Measurements from ENCODE around the gene IRX2.

The IRX2 gene

DNA sequence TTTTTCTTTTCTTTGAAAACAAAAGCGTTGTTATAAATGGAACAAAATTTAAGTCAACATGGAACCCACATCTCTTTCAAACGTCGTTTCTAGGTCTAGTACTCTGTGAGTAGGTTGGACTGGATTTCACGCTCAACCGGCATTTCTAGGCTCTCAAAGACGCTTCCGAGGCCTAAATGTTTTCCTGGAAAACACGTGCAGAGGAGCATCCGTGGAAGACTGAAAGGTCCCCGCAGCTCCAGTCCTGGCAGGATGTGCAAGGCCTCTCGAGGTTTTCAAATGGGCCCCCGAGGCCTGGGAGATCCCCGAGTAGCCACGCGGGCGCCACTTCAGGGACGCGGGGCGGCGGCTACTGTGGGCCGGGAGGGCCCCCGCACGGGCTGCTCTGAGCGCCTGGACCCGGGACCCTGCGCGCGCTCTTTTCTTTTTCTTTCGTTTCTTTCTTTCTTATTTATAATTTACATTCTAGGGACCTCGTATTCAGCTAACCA, 4.2 kb upstream of the IRX2 start:
- DNase-seq: no peak

DNA sequence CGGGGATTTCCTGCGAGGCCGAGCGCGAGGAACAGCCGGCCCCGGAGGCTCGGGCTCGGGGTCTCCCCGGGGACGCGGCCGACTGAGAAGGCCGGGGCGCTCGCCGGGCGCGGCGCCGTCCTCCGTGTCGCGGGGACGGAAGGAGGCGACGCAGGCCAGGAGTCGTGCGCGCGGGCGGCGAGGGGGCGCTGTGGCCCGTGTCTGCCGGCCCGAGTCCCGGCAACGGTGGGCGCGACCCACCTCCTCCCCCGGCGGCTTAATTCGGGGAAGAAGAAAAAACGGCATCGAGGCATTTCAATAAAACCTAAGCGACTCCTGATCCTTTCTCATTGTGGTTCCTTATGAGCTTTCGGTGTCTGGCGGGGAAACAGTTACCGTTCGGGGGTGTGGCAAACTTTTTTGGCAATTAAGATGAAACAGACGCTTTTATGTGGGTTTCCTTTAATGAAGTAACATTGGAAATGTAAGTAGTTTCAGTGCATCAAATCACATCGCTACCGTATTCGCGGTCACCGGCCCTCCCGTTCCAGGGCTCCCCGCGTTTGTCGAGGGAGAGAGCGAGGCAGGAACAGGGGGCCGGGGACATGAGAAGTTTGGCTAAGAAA, 3.7 kb upstream of the IRX2 start:
- DNase-seq: no peak

DNA sequence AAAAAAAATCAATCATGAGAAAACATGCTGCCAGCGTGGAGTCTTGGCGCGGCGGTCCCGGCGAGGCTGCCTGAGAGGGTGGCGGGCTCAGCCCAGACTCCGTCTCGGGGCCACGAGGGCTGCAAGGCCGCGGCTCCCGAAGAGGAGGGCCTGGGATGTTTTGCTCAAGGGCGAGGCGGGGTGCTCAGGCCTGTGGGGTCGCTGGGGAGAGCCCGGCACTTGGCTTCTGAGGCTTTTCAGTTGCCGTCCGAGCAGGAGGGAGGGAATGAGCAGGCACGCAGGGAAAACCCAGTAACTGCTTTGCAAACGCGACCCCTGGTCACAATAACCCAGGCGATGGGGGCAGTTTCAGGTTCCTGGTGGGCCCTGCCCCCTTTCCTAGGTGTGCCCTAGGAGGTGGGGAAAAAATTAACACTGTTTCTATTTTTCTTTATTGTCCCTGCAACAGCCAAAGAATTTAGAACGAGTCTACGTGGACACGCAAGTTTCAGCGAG, 3.2 kb upstream of the IRX2 start:
- no peak for DNase-seq

DNA sequence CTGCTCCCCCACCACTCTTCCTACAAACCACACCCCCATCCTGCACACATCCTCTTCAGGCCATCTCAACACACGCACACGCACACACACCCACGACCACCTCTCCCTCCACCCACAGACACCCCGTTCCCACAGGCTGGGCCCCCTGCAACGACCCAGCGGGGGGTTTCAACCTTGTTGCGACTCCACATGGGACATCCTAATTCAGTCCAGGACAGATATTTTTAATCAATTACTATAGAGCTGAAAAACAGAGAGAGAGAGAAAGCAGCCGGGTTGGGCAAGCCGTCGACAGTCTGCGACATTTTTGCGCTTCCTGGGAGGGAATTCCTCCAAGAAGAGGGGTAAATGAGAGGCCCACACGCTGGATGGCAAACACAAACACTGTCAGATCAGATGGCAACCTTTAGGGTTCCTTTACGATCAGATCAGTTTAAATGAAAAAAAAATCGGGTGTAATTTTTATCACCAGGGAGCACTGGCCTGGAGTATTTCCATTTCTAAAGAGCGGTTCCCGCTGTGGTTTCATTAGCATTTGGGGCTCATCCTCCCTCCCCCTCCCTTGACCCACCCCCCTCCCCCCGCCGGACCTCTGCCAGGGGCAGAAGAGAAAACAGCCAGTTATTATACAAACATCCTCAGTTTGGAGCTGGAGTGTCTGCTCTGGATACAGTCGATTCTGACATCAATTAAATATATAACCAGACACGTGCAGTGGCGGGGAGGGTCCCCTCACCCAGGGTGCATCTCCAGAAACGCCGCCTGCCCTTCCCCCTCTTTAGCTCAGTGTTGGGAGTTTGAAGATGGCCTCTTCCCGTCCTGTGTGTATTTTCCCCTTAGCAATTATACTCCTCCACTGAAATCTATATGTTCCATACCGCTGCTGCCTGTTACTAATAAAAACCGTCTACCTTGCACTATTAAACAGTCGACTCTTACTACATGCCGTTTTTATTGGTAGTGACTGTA, 2.3 kb upstream of the IRX2 start:
- no peak for DNase-seq

DNA sequence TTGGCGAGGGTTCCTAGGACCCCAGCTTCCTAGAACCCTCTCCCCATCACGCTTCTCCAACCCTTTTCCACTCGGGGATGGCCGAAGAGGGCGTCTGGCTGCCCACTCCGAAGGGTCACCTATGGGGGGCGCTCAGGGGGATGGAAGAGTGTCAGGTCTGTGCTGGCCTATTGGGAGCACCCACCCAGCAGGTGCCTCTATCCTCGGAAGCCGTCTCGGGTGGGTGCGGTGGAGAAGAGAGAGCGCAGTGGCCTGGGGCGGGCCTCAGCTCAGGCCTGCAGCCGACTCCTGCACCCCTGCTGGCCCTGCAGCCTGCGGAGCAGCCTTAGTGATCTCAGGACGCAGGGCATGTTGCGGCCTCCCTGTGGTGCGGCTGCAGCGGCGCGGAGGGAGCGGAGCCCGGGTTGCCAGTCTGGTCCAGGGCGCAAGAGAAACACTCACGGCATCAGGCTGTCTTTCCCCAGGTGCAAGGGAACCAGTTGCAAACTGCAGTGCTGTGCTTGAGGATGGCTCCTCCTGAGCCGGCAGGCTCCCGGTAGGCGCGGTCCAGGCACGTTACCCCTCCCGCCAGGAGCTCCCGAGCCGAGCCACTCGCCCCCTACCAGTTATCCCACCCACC, 1.5 kb upstream of the IRX2 start:
- no peak for DNase-seq

DNA sequence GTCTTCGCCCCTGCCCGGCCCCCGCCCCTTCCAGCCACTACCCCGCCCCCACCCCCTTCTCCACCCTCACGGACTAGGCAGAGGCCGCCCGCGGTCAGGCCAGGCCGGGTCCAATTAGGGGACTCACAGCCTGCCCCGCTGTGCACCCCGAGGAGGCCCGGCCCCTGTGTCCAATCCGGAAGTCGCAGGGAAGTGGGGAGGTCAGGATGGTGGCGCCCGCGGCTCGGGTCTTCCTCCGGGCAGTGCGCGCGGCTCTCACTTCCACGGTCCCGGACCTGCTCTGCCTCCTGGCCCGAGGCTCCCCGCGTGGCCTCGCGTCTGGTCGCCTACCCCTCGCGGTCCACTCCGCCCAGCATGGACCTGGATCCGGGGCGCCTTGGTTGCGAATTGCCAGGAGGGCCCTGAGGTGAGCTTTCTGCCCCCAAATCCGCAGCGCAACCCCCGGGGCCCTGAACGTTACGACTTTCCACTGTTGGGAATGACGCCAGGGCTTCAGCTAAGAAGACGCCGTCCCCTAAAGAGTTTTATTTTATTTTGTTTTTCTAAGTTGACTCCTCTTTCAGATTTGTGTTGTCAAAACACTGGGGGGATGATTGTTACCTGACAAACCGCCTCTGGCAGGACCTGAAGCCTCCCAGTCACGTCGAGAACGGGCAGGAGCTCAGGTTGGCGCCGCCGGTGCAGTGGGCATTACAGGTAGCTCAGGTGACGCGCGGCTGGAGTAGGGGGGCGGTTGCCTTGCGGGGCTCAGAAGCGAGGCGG, 763 bp upstream of the IRX2 start:
- no peak for DNase-seq

DNA sequence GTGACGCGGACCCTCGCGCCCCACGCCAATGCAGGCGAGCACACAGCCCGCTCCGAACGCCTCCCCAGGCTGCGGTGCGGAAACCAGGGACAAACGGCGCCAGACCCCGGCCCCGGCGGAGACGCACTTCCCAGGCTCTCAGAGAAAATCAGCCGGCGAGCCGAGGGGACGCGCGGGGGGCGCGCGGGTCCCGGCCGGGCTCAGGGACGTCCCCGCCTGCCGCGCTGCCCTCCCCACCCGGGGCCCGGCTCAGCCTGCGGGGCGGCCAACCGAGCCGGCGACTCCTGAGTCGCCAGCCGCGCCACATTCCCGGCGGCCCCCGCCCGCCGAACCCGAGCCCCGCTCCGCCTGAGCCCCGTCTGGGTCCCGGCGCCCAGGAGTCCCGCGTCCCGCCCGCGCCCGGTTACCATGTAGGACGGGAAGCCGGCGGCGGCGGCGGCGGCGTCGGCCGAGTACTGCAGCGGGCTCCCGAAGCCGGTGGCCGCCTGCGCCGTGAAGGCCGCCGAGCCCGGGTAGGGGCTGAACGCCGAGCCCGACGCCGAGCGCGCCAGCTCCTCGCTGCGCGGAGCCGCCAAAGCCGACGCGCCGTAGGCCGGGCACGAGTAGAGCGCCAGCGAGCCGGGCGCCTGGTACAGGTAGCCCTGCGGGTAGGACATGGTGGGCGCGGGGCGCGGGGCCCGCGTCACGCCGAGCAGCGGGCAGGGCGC, 566 bp downstream of the IRX2 start:
- DNase-seq: peak; percentile 52

DNA sequence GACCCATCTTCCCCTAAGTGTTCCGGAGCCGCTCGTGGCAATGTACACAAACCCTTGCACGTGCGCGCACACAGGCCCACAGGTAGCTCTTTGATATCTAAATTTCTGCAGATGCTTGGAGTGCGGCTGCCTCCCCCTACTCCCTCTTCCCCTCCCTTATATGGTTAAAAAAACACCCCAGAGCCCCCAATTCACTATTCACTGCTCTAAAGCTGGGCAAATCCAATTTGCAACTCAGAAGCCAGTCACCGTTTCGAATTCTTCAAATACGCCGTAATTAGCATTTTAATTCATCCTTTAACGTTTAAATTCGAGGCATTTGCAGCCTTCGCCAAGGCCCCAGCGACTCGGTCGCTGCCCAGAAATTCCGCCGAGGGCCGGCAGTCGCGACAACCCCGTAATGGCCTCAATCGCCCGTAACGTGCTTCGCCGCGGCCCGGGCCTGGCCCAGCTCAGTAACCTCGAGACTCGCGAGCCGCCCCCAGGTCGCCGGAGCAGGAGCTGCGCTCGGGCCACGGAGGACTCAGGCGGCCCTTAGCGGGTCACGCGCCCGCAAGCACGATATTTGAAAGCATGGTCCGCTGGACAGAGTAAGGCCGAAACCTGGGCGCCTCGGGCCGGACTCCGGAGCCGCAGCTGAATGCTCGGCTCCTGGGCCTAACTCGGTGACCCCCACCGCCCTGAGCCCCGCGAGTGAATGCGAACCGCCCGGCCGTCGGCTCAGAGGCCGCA, 1.3 kb downstream of the IRX2 start:
- no peak for DNase-seq

DNA sequence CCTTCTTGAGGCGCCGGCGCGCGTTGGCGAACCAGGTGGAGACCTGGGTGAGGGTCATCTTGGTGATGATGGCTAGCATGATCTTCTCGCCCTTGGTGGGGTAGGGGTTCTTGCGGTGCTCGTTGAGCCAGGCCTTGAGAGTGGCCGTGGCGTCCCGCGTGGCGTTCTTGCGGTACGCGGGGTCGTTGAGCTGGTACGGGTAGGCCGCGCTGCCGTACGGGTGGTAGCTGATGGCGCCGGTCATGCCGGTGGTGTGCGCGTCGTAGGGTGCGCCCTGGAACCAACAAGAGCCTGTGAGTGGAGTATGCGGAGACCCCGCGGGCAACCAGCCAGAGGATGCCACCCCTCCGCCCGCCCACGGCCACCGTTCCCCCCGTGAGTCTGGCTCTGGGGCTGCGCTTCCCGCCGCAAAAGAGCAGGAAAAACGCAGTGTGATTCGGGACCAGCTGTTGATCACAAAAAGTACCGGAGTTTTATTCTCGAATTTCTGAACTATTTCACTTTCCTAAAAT, 1.9 kb downstream of the IRX2 start:
- no peak for DNase-seq

DNA sequence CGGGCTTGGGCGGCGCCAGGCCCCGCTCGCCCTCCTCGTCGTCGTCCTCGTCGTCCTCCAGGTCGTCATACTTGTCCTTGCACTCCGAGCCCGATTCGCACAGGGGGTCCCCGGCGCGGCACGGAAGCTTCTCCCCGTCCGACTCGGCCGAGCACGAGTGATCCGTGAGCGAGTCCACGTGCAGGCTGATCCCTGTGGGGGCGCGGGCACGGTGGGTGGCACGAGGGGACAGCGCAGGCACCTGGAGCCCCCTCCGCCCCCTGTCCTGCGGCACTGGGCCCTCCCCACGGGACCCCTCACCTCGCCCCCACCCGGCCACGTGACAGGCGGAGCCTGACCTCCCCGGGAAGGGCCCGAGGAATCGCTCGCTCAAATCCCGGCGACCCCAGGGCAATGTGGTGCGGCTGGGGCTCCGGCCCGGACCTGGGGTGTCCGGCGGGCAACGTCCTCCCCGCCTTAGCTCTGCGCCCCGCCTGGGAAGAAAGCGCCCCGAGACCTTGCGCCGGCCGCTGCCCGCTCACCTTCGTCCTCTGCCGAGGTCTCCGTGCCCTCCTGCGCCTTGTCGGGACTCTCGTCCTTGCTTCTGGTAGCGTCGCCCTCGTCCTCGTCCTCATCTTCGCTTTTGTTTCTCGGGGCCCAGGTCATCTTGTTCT, 2.5 kb downstream of the IRX2 start:
- no peak for DNase-seq

DNA sequence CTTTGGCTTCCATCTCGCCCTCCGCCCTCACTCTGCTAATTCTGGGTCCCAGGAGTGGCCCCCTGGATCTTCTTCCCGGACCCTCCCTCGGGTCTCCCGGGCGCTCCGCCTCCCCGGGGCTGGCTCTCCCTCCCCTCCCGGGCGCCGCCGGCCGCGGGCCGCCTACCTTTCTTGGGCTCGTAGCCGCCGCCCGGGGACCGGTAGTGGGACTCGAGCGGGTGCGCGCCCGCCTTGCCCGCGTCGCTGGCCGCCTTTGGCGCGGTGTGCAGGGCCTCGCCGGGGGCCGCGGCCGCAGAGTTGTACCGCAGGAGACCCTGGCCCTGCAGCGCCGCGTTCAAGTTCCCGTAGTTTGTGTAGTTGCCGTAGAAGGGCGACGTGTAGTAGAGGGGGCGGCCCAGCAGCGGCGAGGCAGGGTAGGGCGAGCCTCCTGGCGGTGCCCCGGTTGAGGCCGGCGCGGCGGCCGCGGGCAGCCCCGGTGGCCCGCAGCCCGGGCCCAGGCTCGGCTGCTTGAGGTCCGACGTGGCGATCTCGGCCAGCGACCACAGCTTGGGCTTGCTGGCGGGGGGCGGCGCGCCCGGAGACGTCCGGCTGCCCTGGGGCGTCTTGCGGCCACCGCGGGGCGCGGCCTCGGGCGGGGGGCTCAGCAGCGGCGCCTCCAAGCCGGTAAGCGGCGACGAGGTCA, 3.2 kb downstream of the IRX2 start:
- DNase-seq: no peak

DNA sequence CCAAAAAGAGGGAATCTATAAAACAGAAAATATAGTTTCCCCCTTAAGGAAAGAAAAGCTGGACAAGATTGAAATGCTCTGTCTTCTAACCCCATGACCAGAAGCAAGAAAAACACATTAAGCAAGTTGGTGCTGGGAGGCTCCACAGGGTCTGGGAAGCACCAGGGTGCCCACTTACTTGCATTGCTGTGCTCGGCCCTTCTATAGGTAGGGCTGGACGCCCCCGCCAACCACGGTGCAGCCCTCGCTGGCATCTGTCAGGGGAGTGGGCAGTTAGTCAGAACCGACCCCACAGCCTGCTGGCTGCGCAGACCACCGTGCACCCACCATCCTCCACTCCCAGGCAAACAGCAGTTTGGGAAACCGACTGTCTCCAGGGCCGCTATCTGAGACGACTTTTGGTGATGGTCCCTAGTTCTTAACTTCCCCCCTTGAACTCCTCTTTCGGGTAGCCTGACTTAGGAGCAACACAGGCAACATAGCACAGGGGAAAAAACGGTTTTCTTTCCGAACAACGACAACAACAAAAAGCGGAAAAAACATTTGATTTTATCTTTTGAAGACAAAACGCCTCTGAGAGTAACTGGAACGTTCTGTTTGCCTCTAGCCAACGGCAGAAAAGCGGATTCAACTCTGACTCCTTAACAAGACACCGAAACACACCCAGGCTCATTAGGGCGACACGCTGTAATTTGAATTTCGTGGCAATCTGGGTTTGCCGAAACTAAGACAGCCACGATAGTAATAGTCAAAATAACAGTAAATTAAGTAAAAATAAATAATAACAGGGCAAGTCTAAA, 3.9 kb downstream of the IRX2 start:
- DNase-seq: no peak

DNA sequence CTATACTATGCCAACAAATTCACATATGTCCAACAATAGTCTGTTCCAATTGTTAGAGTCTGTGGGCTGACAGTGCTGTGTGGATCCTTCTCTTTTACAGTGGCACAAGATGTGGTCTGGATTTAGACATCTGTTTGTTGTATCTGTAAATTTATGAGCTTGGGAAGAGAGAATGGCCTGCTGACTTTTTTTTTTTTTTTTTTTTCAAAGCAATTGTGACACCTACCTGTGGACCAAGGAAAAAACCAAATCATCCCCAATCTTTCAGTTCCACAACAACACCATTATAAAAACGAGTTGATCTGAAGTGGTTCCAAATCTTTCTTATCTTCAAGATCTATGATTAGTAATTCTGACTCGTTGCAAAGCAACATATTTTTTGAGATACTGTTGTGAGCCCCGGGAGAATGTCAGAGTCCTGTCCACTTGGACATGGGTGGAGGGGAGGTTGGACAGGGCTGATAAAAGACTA, 4.9 kb downstream of the IRX2 start:
- DNase-seq: no peak

DNA sequence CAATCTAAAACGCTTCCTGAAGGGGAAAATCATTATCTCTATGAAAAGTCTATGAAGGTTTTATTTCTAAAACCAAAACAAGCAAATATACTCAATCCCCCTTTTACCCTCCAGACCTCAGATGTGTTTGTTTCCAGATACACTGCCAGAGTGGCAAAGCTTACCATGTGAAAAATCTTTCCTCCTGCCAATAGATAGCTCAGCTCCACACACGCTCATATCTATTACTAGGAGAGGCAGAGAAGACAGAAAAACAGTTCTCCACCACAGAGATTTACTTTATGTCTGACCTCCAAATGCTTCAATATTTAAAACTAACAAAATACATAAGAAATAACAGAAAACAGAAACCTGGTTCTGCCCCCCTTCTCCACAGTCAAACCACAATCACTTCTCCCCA, 7.0 kb downstream of the IRX2 start:
- no peak for DNase-seq

DNA sequence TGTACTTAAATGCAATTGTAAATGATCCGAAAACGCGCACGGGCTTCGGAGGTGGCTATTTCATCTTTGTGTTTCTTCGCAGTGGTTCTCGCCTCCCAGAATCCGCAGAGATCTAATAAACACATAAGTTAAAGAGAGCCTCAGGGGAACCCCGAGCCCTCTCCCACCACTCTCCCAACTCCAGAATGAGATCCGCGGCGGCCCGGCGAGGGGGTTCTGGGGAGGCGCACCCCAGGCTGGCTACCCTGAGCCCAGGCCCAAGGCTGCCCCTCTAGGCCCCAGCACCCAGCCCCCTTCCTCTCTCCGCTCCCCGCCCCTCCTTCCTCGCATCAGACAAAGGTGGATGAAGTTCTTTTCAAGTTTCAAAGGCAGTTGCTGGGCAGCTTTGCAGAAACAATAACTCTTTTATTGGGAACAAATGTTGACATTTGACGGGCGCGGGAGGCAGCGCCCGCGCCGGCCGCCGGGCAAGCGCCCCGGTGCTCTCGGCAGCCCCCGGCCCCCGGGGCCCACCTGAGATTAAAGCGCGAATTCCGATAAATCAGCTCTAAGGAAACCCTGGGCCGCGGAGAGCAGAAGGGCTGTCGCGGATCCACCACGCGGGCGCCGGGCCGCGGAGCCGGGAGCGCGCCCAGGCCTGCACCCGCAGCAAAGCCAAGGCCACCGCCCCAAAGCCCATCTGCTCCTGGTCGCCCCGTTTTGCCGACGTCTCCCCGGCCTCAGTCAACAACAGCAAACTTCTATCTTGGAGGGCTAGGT, 8.4 kb downstream of the IRX2 start:
- DNase-seq: no peak

DNA sequence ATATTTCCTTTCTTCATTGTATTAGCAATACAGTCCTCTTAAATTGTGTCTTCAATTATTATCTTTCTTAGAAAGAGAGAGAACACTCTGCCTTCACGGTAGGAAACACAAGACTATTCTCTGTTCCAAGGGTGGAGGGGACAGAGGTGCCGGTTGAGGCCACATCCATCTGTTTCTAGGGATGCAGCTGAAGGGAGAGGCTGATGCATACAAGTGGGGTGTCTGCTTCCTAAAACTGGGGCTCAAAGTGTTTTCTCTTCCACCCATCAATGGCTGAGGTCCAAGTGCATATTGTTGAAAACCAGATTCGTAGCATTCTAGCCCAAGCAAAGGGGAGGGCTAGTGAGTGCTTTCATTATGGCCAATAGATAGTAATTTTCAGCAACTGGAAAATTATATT, 9.5 kb downstream of the IRX2 start:
- DNase-seq: no peak

DNA sequence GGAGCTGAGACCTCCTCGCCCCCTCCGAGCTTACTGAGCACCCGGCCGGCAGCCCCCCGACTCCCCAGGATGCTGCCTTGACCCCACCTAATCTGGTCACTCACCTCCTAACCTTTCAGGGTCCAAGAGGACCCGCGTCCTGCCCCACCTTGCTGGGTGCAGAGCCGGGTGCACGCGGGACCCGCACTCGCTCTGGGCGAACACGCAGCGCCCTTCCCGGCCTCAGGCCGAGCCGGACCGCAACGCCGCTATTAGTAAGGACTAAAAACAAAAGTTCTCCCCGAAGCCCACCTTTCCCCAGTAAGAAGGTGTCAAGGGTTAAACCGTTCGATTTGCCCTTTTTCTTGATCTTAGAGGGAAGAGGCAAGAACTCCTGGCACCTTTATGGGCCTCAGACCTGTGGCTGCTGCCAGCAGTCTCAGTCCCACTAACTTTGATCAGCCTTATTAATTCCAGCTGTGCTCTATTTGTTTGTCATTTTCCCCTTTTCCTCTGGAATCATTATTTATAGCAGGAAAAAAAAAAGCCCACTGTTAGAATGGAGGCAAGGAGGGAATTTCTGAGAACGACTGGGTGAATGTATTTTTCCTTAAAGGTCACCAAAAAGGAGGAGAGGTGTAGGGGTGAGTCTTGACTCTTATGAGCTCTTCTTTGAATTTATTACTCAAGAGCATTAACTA, 10.5 kb downstream of the IRX2 start:
- DNase-seq: no peak
